Activated effector memory CD4-positive, alpha-beta T cell treated with Interleukin-2 at 50 U/mL for 16 hours (primary cell): ENCODE results near the gene ARMC12.
"Not testable (repeated sequence)": the region's sequence is repeated elsewhere in the genome, so short reads cannot be mapped to it uniquely, and the experiment has no call there.

Experiments
- DNase-seq: peaks from one replicate; pipeline ENCODE4 v3.0.0-alpha.2; 2020

ARMC12 gene, protein sequence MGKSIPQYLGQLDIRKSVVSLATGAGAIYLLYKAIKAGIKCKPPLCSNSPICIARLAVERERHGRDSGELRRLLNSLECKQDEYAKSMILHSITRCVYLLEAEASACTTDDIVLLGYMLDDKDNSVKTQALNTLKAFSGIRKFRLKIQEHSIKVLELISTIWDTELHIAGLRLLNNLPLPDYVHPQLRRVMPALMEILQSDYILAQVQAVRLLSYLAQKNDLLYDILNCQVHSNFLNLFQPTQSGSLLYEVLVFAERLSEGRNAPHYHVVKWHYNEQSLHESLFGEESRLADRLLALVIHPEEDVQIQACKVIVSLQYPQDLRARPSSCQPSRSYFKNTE

DNA sequence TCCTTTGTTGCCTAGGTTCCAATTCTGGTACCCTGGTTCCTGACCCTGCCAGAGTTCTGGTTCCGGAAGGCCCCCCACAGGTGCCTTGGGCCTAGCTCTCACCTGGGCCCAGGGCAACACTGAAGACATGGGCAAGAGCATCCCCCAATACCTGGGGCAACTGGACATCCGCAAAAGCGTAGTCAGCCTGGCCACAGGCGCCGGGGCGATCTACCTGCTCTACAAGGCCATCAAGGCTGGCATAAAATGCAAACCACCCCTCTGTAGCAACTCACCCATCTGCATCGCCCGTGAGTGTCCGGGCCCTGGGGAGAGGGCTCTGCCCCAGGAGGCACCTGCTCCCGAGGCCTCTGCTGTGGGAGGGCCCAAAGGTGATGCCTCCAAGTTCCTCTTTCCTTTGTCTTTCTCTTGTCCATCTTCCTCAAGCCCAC, at the start of gene ARMC12:
TSS of gene ARMC12 (plus strand) at position 51 of the 431 bp plus-strand sequence. CDS start at position 128, 77 bp downstream.
- no peak for DNase-seq

DNA sequence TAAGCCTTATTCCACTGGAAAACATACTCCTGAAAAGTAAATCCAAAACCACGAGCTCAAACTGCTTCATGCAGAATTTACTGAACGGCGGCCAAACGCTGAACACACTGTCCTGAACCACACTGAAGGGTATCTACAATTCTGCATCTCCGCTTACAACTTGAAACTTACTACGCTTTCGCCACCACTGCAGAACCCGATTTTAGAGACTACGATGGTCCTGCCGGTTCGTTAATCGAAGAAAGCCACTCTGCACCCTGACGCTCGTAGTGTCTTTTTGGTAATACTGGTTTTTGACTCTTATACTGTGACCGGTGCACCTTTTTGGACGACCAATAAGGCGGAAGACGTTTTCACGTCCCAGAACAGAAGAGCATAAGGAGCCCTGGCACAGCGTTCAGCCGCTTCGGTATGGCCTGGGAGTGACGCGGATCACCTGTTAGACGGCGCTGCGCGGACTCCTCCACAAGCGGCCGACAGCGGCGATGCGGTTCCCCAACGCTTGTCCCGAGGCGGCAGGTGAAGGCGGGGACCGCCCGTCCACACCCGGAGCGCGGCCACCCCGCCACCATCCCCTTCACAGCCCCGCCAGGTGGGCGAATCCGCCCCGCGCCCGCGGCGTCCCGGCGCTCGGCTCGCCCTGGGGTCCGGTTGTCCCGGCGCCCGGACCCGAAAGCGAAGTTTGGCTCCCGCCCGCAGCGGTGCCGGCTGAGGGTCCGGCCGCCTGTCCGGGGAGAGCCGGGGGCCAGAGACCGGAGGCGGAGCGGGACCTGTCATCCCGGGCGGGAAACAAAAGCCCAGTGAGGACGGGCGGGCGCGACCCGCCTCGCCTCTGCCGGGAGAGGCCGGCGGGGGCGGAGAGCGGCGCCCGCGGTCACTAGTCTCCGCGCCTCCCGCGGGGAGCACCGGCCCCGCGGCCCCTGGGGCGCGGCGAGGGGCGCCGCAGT, 48.9 kb upstream of the ARMC12 start:
- DNase-seq: peak; percentile 48

DNA sequence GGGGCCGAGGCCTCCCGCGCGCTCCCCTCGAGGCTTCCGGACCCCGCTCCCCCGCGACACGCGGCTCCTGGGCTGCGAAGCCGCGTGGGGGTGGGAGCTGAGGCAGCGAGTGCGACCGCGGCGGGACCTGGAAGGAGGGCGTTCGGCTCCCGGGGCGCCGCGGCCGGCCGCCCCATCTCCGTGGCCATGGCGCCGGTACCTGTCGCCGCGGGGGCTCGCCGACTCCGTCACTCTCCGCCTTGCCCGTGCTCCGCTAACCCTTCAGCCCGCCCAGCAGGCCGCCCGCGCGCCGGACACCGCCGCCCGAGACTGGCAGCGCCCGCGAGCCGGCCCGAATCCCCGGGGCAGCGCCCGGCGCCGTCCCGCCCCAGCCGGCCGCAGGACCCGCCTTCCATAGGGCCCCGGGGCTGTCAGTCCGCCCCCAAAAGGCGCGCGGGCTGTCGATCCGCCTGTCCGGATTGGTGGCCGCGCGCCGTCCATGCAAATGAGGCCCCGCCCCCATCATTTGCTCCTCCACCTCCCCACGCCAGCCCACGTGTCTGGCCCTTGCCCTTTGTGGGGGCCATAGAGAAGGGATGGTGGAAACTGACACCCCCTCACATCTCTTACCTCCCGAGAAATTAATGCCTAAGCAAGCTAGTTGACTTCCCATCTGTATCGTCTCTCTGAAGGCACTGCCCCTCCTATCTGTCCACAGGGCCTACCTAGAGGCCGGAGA, 48.1 kb upstream of the ARMC12 start, which contains the start of gene FKBP5:
TSS of gene FKBP5 (minus strand) at position 311 of the 718 bp plus-strand sequence. CDS start 46,091 bp downstream, outside the sequence.
- DNase-seq: peak; percentile 81

DNA sequence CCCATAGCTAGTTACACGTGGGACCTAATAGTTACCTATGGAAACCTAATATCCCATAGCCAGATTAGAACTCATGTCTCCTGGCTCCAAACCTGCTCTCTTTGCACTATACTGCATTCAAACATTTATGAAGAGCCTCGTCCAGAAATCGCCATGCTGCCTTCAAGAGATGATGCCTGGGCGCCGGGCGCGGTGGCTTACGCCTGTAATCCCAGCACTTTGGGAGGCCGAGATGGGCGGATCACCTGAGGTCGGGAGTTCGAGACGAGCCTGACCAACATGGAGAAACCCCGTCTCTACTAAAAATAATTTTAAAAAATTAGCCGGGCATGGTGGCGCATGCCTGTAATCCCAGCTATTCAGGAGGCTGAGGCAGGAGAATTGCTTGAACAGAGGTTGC, 46.8 kb upstream of the ARMC12 start:
- DNase-seq: not testable (repeated sequence)

DNA sequence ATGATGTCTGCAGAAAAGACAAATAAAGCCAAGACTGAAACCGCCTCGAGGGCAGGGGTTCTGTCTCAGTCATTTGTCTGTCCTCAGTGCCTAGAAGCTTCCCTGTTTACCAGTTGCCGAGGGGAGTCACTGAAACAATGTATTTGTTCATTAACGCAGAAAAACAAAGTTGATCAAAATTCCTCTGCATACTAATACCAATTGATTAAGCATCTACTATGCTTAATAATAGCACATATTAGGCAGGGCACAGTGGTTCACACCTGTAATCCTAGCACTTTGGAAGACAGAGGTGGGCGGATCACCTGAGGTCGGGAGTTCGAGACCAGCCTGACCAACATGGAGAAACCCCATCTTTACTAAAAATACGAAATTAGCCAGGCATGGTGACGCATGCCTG, 46.3 kb upstream of the ARMC12 start:
- no peak for DNase-seq

DNA sequence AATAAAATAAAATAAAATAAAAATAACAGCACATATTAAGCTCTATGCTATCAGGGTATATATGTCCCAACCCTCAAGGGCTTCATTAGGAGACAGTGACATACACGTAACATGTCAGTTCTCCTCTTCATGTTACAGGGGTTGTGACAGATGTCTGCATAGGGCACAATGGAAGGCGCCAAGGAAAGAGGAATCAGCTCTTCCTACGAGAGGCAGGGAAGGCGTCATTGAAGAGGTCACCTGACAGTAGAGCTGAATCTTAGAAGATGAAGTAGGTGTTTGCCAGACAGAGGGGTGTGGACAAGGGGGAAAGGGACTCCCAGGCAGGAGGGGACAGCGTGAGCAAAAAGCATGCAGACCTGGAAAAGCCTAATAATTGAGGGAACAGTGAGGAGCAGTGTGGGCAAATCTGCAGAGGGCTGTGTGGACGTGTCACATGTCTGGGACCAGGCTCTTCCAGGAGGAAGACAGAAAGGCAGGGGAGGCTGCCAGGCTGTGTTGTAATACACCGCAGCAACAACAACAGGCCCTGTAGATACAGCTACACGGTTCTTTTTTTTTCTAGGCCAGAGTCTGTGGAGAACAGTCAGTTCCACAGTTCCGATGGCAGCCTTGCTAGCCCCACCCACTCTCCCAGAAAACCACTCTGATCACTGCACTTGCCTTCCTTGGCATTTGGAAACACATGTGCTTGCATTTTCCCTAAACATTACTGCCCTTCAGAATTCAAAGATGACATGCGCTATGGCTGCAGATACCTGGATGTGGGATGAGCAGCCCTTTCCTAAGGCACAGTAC, 45.6 kb upstream of the ARMC12 start:
- no peak for DNase-seq

DNA sequence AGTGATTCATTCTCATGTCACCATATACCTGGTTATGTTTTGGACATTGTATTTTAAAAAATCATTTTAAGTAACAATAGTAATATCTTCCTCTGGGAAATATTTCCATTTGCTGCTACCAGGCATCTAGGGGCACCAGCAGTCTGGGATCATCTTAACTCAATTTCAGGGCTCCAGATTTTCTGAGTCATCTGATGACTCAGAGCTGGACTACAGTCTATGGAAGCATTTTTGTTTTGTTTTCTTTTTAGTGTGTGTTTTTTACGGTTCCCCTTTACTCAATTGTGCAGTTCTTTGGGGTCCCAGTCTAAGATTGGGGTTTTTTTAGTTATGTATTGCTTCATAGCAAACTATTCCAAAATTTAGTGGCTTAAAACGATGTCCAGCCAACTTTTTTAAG, 42.4 kb upstream of the ARMC12 start:
- no peak for DNase-seq

DNA sequence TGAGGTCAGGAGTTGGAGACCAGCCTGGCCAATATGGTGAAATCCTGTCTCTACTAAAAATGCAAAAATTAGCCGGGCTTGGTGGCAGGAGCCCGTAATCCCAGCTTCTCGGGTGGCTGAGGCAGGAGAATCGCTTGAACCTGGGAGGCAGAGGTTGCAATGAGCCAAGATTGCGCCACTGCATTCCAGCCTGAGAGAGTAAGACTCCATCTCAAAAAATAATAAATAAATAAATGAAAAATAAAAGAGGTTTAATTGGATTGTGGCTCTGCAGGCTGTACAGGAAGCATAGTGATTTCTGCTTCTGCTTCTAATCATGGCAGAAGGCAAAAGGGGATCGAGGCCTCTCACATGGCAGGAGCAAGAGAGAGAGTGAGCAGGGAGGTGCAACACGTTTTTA, 38.4 kb upstream of the ARMC12 start:
- DNase-seq: not testable (repeated sequence)

DNA sequence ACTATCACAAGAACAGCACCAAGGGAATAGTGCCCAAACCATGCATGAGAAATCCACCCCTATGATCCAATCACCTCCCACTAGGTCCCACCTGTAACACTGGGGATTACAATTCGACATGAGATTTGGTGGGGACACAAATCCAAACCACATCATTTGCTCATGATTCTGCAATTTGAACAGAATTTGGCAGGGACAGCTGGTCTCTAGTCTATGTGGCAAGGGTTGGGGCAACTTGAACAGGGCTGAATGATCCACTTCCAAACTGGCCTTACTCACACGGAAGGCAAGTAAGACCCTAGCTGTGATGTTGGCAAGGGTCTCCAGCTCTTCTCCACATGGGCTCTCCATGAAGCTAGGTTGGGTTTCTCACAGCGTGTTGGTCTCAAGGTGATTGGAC, 38.0 kb upstream of the ARMC12 start:
- no peak for DNase-seq

DNA sequence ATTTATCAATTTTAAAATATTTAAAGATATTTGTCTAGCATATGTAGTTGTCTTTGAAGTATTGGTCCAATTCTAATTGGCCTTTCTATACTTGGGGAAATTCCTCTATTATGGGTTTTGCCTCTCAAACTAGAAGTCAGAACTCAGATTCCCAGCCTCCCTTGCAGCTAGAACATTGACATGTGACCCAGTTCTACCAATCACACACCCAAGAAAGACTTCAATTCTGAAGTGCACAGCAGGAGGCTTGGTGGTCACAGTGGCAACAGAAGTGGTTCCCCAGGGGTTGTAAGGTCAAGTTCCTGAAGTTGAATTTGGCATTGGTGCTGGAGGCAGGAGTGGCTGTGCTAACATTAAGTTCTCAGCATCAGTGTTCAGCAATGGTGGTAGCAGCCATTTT, 33.3 kb upstream of the ARMC12 start:
- no peak for DNase-seq

DNA sequence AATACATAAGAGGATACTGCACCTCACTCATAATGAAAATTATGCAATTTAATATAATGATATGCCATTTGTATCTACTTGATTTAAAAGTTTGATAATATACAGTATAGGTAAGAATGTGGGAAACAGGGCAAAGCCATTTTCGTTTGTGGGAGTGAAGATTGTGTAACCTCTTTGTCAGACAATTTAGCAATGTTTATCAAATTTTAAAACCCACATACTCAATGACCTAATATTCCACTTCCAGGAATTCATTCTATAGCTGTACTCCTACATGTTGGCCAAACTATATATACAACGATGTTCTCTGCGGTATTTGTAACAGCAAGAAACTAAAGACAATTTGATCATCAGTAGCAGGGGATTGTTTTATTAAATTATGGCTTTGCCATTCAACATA, 30.4 kb upstream of the ARMC12 start:
- DNase-seq: no peak

DNA sequence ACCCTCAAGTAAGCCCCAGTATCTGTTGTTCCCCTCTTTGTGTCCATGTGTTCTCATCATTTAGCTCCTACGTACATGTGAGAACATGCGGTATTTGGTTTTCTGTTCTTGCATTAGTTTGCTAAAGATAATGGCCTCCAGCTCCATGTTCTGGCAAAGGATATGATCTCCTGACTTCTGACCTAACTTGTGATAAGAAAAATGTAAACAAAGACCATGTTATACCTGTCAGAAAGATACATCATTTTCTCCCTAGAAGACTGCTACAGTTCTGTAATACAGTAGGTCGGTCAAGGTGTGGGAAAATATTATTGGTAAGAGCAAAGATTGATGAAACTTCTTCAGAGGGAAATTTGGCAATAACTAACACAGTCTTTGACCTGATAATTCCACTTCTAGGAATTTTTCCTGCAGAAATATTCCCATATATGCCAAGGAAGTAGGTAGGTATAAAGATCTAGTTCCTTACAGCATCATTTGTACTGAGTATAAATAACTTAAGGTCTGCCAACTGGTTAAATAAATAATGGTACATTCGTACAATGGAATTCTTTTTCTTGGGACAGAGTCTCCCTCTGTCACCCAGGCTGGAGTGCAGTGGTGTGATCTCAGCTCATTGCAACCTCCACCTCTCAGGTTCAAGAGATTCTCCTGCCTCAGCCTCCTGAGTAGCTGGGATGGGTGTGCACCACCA, 29.0 kb upstream of the ARMC12 start:
- no peak for DNase-seq

DNA sequence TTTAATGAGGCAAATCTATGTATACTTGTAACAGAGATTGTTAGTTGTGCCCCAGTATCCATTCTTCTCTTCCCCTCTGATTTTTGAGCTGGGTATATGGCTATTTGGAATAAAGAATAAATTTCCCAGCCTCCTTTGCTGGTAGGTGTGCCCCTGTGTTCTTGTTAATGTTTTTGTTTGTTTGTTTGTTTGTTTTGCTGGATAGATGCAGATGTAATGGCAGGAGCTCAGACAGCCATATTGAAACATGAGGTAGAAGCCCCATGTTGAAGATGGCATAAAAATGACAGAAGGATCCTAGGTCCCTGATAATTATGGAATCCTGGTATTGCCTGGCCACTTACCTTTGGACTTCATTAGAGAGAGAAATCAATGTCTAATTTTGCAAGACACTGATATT, 28.2 kb upstream of the ARMC12 start:
- DNase-seq: no peak

DNA sequence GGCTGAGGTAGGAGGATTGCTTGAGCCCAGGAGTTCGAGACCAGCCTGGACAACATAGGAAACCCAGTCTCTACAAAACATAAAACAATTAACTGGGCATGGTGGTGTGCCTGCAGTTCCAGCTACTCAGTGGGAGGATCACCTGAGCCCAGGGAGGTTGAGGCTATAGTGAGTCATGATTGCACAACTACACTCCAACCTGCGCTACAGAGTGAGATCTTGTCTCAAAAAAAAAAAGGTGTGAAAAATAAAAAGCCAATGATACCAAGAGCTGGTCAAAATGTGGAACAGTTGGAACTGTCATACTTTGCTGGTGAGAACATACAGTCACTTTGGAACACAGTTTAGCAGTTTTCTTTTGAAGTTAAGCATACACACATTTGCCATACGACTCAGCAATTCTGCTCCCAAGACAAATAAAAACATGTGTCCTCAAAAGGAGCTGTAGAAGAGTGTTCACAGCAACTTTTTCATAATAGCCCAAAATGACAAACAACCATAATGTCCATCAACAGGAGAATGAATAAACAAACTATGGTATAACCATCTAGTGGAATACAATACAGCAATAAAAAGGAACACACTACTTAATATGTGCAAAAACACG, 26.5 kb upstream of the ARMC12 start:
- no peak for DNase-seq

DNA sequence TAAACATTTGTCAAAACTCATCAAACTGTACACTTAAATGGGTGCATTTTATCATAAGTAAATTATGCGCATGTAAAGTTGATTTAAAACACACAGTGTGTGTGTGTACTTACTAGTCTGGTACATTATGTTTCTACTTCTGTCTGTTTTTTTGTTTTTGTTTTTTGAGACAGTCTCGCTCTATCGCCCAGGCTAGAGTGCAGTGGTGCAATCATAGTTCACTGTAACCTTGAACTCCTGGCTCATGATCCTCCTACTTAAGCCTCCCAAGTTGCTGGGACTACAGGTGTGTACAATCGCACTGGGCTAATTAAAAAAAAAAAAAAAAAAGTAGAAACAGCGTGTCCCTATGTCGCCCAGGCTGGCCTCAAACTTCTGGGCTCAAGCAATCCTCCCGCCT, 25.1 kb upstream of the ARMC12 start:
- no peak for DNase-seq

DNA sequence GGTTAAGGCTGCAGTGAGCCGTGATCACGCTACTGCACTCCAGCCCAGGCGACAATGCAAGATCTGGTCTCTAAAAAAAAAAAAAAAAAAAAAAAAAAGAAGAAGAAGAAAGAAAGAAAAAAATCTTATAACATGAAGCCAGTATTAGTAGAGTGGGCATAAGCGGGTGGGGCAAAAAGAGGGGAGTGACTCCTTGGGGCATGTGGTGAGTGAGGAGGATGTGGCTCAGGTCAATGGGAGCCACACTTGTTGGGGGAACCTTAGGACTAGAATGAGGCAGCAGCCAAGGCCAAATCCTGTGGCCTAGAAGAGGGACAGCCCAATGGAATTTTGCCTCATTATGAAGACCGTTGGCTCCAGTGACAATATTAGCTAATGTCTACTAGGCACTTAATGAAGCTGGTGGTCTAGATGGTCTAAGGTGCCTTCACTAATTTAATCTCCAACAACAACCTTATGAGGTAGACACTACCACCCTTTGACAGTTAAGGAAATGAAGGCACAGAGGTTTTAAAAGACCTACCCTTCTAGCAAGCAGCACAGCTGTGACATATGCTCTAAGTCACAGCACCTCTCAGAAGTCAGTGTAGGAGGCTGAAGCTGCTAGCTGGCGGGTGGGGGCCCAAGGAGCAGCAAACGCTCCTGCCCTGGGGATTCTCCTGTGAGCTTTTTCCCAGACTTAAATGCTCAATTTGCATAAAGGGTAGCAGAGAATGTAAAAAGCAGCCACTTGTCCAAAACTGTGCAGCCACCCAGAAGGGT, 23.6 kb upstream of the ARMC12 start:
- no peak for DNase-seq

DNA sequence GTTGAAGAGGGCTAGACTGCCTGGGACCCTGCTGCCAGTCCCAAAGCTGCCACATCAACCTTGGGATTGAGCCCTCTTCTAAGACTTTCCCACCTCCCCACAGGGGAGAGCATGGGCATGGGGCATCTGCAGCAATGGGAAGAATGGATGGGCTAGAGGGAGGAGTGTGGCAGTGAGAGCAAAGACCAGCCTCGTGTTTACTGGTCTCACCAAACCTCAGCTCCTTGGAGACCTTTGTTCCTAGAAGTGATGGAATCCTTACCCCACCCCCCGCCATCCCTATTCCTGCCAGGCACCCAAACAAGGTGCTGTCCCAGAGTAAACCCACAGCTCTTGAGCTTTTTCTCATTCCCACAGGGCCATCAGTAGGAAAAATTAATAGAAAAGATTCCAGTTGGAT, 20.0 kb upstream of the ARMC12 start:
- no peak for DNase-seq

DNA sequence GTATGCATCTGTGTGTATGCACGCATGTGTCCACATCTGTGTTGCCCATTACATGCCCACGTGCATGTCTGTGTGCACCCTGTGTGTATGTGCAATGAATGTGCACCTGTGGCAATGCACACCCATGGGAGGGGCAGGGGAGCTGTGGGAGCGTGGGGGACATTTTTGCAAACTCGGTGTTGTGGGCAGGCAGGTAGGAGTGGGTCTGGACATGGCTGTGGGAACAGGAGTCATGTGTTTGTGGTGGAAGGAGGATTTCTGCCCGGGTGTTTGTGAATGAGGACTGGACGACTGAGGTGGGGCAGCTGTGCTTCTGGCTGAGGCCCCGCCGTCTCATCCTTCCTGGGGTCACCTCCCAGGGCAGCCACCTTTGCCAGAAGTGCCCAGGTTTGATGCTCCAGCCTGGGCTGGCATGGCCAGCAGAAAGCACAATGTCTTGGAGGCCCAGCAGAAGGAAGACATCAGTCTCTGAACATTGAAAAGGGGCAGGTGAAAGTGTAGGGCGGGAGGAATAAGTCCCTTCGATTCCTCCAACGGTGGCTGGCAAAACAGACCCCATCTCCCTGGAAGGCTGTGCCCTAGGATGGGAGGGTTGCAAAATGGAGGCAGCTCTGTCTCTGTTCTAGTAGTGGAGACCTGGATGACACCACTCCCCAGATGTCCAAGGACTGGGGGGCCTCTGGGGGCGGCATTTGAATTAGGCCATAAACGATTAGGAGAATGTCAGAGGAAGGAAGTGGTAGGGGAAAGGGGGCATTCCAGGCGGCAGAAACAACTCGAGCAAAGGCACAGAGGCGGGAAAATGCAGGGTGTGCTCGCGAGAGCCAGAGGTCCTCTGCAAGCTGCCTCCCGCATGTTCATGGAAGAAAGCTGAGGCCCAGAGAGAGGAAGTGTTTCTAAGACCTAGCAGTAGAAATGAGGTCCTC, 19.1 kb upstream of the ARMC12 start:
- no peak for DNase-seq

DNA sequence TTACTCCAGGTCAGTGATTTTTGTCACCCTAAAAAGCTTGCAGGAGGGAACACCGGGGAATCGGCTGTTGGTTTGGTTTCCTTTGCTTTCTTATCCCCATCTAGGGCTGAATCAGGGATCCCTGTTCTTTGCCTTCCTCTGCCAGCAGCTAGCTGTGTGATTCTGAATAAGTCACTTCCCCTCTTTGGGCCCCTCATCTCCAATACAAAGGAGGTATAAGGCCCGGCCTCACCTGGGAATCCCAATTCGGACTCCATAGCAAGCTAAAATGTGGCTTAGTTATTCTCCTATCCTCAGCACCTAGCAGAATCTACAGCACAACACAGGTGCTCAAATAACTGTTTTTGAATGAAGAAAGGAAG, 18.5 kb upstream of the ARMC12 start:
- DNase-seq: no peak
